Amniotic stem cell (primary cell): ENCODE data around the gene SULT1A1.

Source experiments
- DNase-seq: peaks from one replicate; lab custom pipeline; 2025; lab: John Stamatoyannopoulos, UW

The SULT1A1 gene

DNA sequence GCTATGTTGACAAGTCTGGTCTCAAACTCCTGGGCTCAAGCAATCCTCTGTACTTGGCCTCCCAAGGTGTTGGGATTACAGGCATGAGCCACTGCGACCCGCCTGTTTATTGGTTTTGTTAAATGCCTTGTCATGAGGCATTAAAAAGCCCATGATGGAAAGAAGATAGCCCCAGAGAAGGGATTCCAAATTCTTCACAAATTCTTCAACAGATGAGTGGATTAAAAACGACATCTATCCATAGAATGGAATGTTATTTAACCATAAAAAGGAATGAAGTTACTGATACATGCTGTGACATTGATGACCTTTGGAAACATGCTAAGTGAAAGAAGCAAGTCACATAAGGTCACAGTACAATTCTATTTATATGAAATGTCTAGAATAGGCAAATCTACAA is 51.4 kb downstream of the SULT1A1 start:
- no peak for DNase-seq

DNA sequence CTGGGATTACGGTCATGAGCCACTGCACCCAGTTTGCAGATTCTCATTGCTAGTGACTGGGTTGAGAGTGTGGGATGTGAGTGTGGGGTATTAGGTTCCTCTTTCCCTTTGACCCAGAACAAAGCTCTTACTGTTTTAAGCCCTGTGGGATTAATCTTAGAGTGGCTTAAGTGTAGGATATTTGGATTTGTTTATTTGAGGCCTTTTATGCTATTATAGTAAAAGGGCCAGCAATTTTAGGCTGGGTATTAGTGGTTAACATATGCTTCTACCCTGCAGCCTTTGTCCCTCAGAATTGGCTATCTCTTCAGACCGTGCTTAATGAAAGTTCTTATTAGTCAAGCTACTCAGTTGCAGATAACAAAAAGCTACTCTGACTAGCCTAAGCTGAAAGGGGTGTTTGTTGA is 52.9 kb downstream of the SULT1A1 start:
- DNase-seq = no peak

DNA sequence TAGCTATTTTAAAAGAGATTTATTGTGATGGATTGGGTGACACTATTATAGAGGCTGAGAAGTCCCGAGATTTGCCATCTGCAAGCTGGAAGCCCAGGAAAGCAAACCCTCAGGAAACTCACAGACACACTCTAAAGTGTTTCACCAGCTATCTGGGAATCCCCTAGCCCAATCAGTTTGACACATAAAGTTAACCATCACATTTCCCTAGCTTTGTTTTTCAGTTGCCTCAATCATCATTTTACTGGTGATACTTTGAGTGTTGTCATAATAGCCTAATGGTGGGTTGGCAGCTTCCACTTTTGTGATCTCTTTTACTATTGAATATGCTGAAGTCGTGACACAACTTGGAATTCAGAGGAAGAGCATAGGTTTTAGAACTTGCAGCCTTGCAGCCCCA is 54.3 kb downstream of the SULT1A1 start:
- DNase-seq = no peak
